ENCODE measurements around the gene CA5B.

The CA5B gene

GRCh38 chrX:15834827-15835595 lies 96.9 kb downstream of the CA5B start:
- Histone ChIP-seq H4K20me1 (ENCODE audit: control insufficient read depth, insufficient read depth, low read depth, low read length) (no peaks in the 10 kb centered on the region), H3K36me3 (ENCODE audit: control insufficient read depth, low read length) (peaks cover 5% of the 10 kb centered on the region), H3K27me3 (ENCODE audit: control insufficient read depth, low read length) (no peaks in the 10 kb centered on the region), H3K4me2 (ENCODE audit: low read length) (no peak overlapping the region), H3K4me3 (ENCODE audit: low read length) (no peak overlapping the region), H3K9me3 (ENCODE audit: control insufficient read depth, insufficient read depth, low read length) (no peaks in the 10 kb centered on the region), H3K79me2 (ENCODE audit: control insufficient read depth, low read length) (no peaks in the 10 kb centered on the region), H3K4me1 (ENCODE audit: control insufficient read depth, low read length) (no peaks in the 10 kb centered on the region), H3K9me2 (replicated peaks; ENCODE audit: control insufficient read depth, low read length) (no peaks in the 10 kb centered on the region), H3K27ac (ENCODE audit: low read depth, low read length) (no peak overlapping the region), H3F3A (ENCODE audit: control insufficient read depth, insufficient read depth) (no peaks in the 10 kb centered on the region)
- TF ChIP-seq CTCF (IDR thresholded peaks at IDR 0.05; ENCODE audit: low read depth, low read length, poor library complexity, severe bottlenecking) (no peak), EZH2phosphoT487 (IDR thresholded peaks at IDR 0.05; ENCODE audit: borderline replicate concordance, low read length) (no peak)

Data from DOHH2 (cell line).